K562 (cell line): ENCODE measurements around the gene WNT3. TPM values are rescaled to one million over a fixed set of nuclear protein-coding genes. Genes with fewer than 3 reads are reported as not detected.

Experiments
- ARNT ChIP-seq, 2 experiments: fragments of 450-650 bp; IDR thresholded peaks; 2 replicates each; pipeline ENCODE4 v1.6.1; 2016; ENCODE audit warnings: mild to moderate bottlenecking in 1 of 2
- ATF1 ChIP-seq, 2 experiments: fragments of 450-650 bp in 1 of 2; IDR thresholded peaks; 2 replicates each; pipeline ENCODE4 v1.6.1; 2016; ENCODE audit warnings: missing compliant biosample characterization in 1 of 2, missing genetic modification characterization in 1 of 2
- BRD4 ChIP-seq: fragments of 200-600 bp; sonication (generic); IDR thresholded peaks from 2 replicates; pipeline ENCODE4 v1.6.1; 2017; ENCODE audit warnings: inconsistent platforms
- BRD9 ChIP-seq: fragments of 450-650 bp; IDR thresholded peaks from 2 replicates; pipeline ENCODE4 v1.6.1; 2018; ENCODE audit warnings: low read depth; ENCODE audit not compliant: partially characterized antibody
- CC2D1A ChIP-seq: fragments of 450-650 bp; IDR thresholded peaks from 2 replicates; pipeline ENCODE4 v1.6.1; 2017; ENCODE audit warnings: mild to moderate bottlenecking
- CREBBP ChIP-seq: IDR thresholded peaks from one replicate; pipeline ENCODE4 v1.6.1; 2012; ENCODE audit warnings: low read depth, mild to moderate bottlenecking, control low read depth, inconsistent platforms, low read length
- FOXA3 ChIP-seq, 2 experiments: fragments of 450-650 bp in 1 of 2; sonication (generic) in 1 of 2; formaldehyde crosslinking; IDR thresholded peaks in 1 of 2; conservative IDR thresholded peaks in 1 of 2; 2 replicates each; pipeline versions ENCODE4 v1.4.0 to v1.8.0; 2020 to 2022; ENCODE audit warnings: mild to moderate bottlenecking in 2 of 2, missing genetic modification reagents in 1 of 2
- HDAC3 ChIP-seq: fragments of 450-650 bp; IDR thresholded peaks from 2 replicates; pipeline ENCODE4 v1.6.1; 2018; ENCODE audit warnings: borderline replicate concordance, mild to moderate bottlenecking, moderate library complexity; ENCODE audit not compliant: partially characterized antibody
- IFI16 ChIP-seq: fragments of 250-450 bp; sonication (Bioruptor Pico); IDR thresholded peaks from 2 replicates; pipeline ENCODE4 v2.1.2; 2022; ENCODE audit warnings: mild to moderate bottlenecking, inconsistent platforms
- IRF9 ChIP-seq: fragments of 450-650 bp; IDR thresholded peaks from 2 replicates; pipeline ENCODE4 v1.6.1; 2016; ENCODE audit warnings: missing biosample characterization, missing genetic modification characterization
- MEF2A ChIP-seq: IDR thresholded peaks from 2 replicates; pipeline ENCODE4 v1.6.1; 2011; ENCODE audit warnings: low read depth, mild to moderate bottlenecking, low read length, moderate library complexity; ENCODE audit not compliant: control insufficient read depth
- MEF2D ChIP-seq: conservative IDR thresholded peaks from 2 replicates; pipeline ENCODE4 v1.6.1; 2016; ENCODE audit warnings: low read depth, missing genetic modification characterization, missing compliant biosample characterization
- NFYB ChIP-seq: IDR thresholded peaks from 2 replicates; pipeline ENCODE4 v1.6.1; 2011; ENCODE audit warnings: mild to moderate bottlenecking, moderate library complexity; ENCODE audit not compliant: insufficient read length; ENCODE audit errors: extremely low read depth
- NR3C1 ChIP-seq: sonication (generic); formaldehyde crosslinking; IDR thresholded peaks from 2 replicates; pipeline ENCODE4 v1.8.1; 2022; ENCODE audit warnings: missing genetic modification reagents
- ZNF3 ChIP-seq: fragments of 250-450 bp; sonication (Bioruptor Pico); IDR thresholded peaks from 2 replicates; pipeline ENCODE4 v1.5.0; 2021; ENCODE audit warnings: mild to moderate bottlenecking, moderate library complexity
- ZNF584 ChIP-seq: fragments of 200-800 bp; sonication (Bioruptor generic); IDR thresholded peaks from 2 replicates; pipeline ENCODE4 v1.6.1; 2016; ENCODE audit warnings: low read depth, mild to moderate bottlenecking, missing genetic modification characterization, missing compliant biosample characterization
- polyA plus RNA-seq, 8 experiments: library from polyadenylated mRNA; depleted of rRNA in 4 of 8; stranded (reverse) in 5 of 8; unstranded in 3 of 8; fragments of >200 nt; fragmentation: Nextera tagmentation in 2 of 8; fragmentation: Illumina TruSeq in 1 of 8; extraction: Ambion mirVana in 2 of 8; extraction: Trizol in 1 of 8; gene quantifications; 2 replicates each; pipeline versions ENCODE4 v1.2.1 to v1.2.3, GENCODE V29; 2011 to 2014; ENCODE audit warnings: inconsistent platforms in 1 of 8, missing spikeins in 1 of 8
- total RNA-seq, 7 experiments: library from RNA; depleted of rRNA in 6 of 7; stranded (reverse); fragments of >200 nt in 6 of 7; fragmentation: Illumina TruSeq in 2 of 7; extraction: Trizol in 2 of 7; gene quantifications; 2 replicates each; pipeline versions ENCODE4 v1.2.1 to v1.2.3, GENCODE V29; 2011 to 2021; ENCODE audit warnings: low replicate concordance in 1 of 7
- TF ChIP-seq, protein P1 (sequence below): fragments of 250-450 bp; sonication (Bioruptor Pico); IDR thresholded peaks from 2 replicates; pipeline ENCODE4 v1.4.0; 2020; ENCODE audit warnings: mild to moderate bottlenecking, moderate library complexity, borderline replicate concordance
- TF ChIP-seq, protein P2 (sequence below), 2 experiments: fragments of 450-650 bp; conservative IDR thresholded peaks; 2 replicates each; pipeline ENCODE4 v1.6.1; 2017; ENCODE audit warnings: mild to moderate bottlenecking in 2 of 2, moderate library complexity in 2 of 2

The WNT3 gene
- total and polyA plus RNA-seq, 9 of the 15 experiments (the other 6 are each of a cell fraction or from before 2014, with no cell fraction given), result 1.5 to 6.1 (median 3.3) TPM

- TF ChIP-seq, protein P1, sequence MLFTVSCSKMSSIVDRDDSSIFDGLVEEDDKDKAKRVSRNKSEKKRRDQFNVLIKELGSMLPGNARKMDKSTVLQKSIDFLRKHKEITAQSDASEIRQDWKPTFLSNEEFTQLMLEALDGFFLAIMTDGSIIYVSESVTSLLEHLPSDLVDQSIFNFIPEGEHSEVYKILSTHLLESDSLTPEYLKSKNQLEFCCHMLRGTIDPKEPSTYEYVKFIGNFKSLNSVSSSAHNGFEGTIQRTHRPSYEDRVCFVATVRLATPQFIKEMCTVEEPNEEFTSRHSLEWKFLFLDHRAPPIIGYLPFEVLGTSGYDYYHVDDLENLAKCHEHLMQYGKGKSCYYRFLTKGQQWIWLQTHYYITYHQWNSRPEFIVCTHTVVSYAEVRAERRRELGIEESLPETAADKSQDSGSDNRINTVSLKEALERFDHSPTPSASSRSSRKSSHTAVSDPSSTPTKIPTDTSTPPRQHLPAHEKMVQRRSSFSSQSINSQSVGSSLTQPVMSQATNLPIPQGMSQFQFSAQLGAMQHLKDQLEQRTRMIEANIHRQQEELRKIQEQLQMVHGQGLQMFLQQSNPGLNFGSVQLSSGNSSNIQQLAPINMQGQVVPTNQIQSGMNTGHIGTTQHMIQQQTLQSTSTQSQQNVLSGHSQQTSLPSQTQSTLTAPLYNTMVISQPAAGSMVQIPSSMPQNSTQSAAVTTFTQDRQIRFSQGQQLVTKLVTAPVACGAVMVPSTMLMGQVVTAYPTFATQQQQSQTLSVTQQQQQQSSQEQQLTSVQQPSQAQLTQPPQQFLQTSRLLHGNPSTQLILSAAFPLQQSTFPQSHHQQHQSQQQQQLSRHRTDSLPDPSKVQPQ (CRISPR knock-in tag), result no peak
- no peak for TF ChIP-seq HDAC3
- no peak for TF ChIP-seq MEF2D
- TF ChIP-seq MEF2A, result no peak
- no peak for TF ChIP-seq FOXA3 (CRISPR knock-in tag; conservative IDR thresholded peaks at IDR 0.05 in 1 of 2, IDR thresholded peaks at IDR 0.05 in 1 of 2)
- no peak for TF ChIP-seq ATF1 (CRISPR knock-in tag; IDR thresholded peaks at IDR 0.05)
- 0 out of 2 replicates have a peak, but pooled peaks have one; percentile 33 for TF ChIP-seq ATF1 (tag; IDR thresholded peaks at IDR 0.05)
- TF ChIP-seq ZNF584 (CRISPR knock-in tag), result no peak
- no peak for TF ChIP-seq CREBBP
- TF ChIP-seq BRD4, result no peak
- TF ChIP-seq ARNT (IDR thresholded peaks at IDR 0.05), result no peak
- no peak for TF ChIP-seq IRF9 (tag)
- TF ChIP-seq IFI16 (CRISPR knock-in tag), result no peak
- TF ChIP-seq NFYB, result no peak
- TF ChIP-seq ZNF3 (CRISPR knock-in tag), result no peak
- TF ChIP-seq, protein P2, sequence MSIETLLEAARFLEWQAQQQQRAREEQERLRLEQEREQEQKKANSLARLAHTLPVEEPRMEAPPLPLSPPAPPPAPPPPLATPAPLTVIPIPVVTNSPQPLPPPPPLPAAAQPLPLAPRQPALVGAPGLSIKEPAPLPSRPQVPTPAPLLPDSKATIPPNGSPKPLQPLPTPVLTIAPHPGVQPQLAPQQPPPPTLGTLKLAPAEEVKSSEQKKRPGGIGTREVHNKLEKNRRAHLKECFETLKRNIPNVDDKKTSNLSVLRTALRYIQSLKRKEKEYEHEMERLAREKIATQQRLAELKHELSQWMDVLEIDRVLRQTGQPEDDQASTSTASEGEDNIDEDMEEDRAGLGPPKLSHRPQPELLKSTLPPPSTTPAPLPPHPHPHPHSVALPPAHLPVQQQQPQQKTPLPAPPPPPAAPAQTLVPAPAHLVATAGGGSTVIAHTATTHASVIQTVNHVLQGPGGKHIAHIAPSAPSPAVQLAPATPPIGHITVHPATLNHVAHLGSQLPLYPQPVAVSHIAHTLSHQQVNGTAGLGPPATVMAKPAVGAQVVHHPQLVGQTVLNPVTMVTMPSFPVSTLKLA (conservative IDR thresholded peaks at IDR 0.05), result no peak
- TF ChIP-seq NR3C1 (CRISPR knock-in tag), result no peak
- peak; percentile 60 for TF ChIP-seq CC2D1A
- TF ChIP-seq BRD9, result no peak
These were observed 36.1 kb downstream of the WNT3 start (continued) for GRCh38 chr17:46782250-46782953.
